Naive thymus-derived CD8-positive, alpha-beta T cell (primary cell): ENCODE measurements around the gene PLEKHA7. TPM values are rescaled to one million over a fixed set of nuclear protein-coding genes. Genes with fewer than 3 reads are reported as not detected.

Experiments used
- ATAC-seq, 2 donors: fragments of 150-1000 bp; cut with Tn5 transposase in 1 of 2; sonication (Bioruptor Pico), chemical (Tn5 transposase) in 1 of 2; 1 replicate in 1 of 2; 2 replicates in 1 of 2; pipeline ENCODE4 v1.10.0; 2021; ENCODE audit warnings: mild to moderate bottlenecking in 2 of 2, moderate library complexity in 2 of 2
- POLR2A ChIA-PET: fragments of 350-600 bp; sonication (Branson Sonifier 250); formaldehyde crosslinking; loops from one replicate; lab custom pipeline; 2021; ENCODE audit warnings: antibody characterized with exemption; lab: Charles Lee
- DNase-seq, 10 donors: peaks; one replicate each; pipeline versions ENCODE4 v3.0.0 to v3.0.0-alpha.2; 2020 to 2022
- H3K27ac Mint-ChIP-seq, 10 donors: one replicate each; pipeline ENCODE4 v1.8.0; 2020 to 2022; ENCODE audit warnings: mild to moderate bottlenecking in 10 of 10, mixed read lengths in 10 of 10, moderate library complexity in 4 of 10, inconsistent platforms in 1 of 10
- H3K27me3 Mint-ChIP-seq, 5 donors: one replicate each; pipeline ENCODE4 v1.8.0; 2021 to 2022; ENCODE audit warnings: mixed read lengths in 5 of 5
- H3K36me3 Mint-ChIP-seq, 3 donors: one replicate each; pipeline ENCODE4 v1.8.0; 2020 to 2022; ENCODE audit warnings: mixed read lengths in 3 of 3, mild to moderate bottlenecking in 2 of 3, inconsistent platforms in 1 of 3
- H3K4me1 Mint-ChIP-seq, 4 donors: one replicate each; pipeline ENCODE4 v1.8.0; 2021 to 2022; ENCODE audit warnings: mixed read lengths in 4 of 4
- H3K4me3 Mint-ChIP-seq, 10 donors: one replicate each; pipeline ENCODE4 v1.8.0; 2020 to 2022; ENCODE audit warnings: mild to moderate bottlenecking in 10 of 10, mixed read lengths in 10 of 10, moderate library complexity in 6 of 10, inconsistent platforms in 1 of 10
- H3K9me3 Mint-ChIP-seq, 9 donors: one replicate each; pipeline ENCODE4 v1.8.0; 2020 to 2022; ENCODE audit warnings: mixed read lengths in 9 of 9, mild to moderate bottlenecking in 3 of 9, inconsistent platforms in 1 of 9, moderate library complexity in 1 of 9
- polyA plus RNA-seq, 3 donors: library from polyadenylated mRNA; unstranded; fragments of 300-500 nt; fragmentation: Illumina TruSeq; gene quantifications; one replicate each; pipeline ENCODE4 v1.2.3, GENCODE V29; 2021
- total RNA-seq, 8 experiments: library from RNA in 2 of 8; stranded (reverse) in 2 of 8; gene quantifications; one replicate each; pipeline ENCODE4 v1.2.3 and lab custom pipeline; 2021 to 2026

Gene PLEKHA7
- total and polyA plus RNA-seq, 5 experiments from 2014 or later, result 0.77 to 0.96 TPM; not detected in 3

- Mint-ChIP-seq H3K4me1 (peaks cover 0 to 6% (median 2%) of the 10 kb centered on the region in 4 donors), H3K9me3 (no peaks in the 10 kb centered on the region), H3K27ac (no peak overlapping the region), H3K27me3 (no peaks in the 10 kb centered on the region), H3K4me3 (no peak overlapping the region), H3K36me3 (no peaks in the 10 kb centered on the region)
- DNase-seq, result no peak
- POLR2A ChIA-PET, result no interaction called here
- no peak for ATAC-seq
Observed at GRCh38 chr11:16942911-16943310, 71.3 kb downstream of the PLEKHA7 start.

- no peak for ATAC-seq
- peaks cover 0 to 6% (median 2%) of the 10 kb centered on the region in 4 donors for H3K4me1 Mint-ChIP-seq
- H3K27me3 Mint-ChIP-seq, result no peaks in the 10 kb centered on the region
Observed at GRCh38 chr11:16942342-16942741, 71.9 kb downstream of the PLEKHA7 start.

GRCh38 chr11:16941935-16942334 lies 72.3 kb downstream of the PLEKHA7 start:
- Mint-ChIP-seq H3K36me3 (no peaks in the 10 kb centered on the region), H3K27ac (no peak overlapping the region), H3K27me3 (no peaks in the 10 kb centered on the region), H3K4me3 (no peak overlapping the region), H3K9me3 (no peaks in the 10 kb centered on the region), H3K4me1 (peaks cover 0 to 6% (median 2%) of the 10 kb centered on the region in 4 donors)
- no peak for ATAC-seq
- no peak for DNase-seq
- POLR2A ChIA-PET, result no interaction called here

More at GRCh38 chr11:16942342-16942741, 71.9 kb downstream of the PLEKHA7 start:
- no peaks in the 10 kb centered on the region for H3K36me3 Mint-ChIP-seq
- no peak overlapping the region for H3K4me3 Mint-ChIP-seq
- H3K9me3 Mint-ChIP-seq, result no peaks in the 10 kb centered on the region
- no peak overlapping the region for H3K27ac Mint-ChIP-seq
- DNase-seq, result no peak
- POLR2A ChIA-PET, result no interaction called here

DNA sequence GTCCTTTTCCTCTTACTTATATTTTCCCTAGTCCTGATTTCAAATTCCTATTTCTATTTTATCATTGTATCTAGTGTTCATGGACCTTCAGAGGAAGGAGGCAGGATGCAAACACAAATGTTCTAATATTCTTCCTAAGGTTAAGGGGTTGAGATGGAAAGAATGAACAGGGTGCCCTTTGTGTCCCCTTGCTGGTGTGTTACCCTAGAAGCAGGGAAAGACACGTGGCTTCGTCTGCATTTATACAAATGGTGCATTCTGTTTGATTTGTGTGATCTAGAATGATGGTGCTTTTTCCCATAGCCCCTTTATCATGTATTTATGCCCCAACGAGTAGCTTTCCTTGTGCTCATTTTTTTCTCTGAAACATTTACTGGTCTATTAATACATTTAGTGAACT lies 76.2 kb downstream of the PLEKHA7 start:
- H3K36me3 Mint-ChIP-seq, result no peaks in the 10 kb centered on the region
- H3K9me3 Mint-ChIP-seq, result no peaks in the 10 kb centered on the region
- H3K4me3 Mint-ChIP-seq, result no peak overlapping the region
- no peak for ATAC-seq
- no peak overlapping the region for H3K27ac Mint-ChIP-seq
- peaks cover 0 to 9% (median 0%) of the 10 kb centered on the region in 5 donors for H3K27me3 Mint-ChIP-seq
- H3K4me1 Mint-ChIP-seq, result no peaks in the 10 kb centered on the region
- no peak for DNase-seq
- POLR2A ChIA-PET, result no interaction called here

DNA sequence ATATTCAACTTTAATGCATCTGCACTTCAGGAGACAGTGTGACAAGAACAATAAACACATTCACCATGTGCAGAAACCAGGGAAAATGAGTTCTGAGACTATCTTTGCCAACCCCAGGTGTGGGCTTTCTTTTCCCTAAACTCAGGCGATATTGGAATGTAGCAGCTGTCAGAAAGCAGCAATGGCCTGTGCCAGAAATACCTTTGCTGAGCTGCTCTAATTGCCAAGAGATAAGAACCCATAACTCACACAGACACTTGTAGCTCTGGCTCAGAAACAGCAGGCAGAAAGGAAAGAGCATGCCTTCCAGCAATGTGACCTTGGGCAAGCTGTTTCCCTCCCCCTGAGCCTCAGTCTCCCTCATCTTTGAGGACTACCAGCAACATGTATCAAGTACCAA lies 77.6 kb downstream of the PLEKHA7 start:
- Mint-ChIP-seq H3K4me3 (no peak overlapping the region), H3K36me3 (no peaks in the 10 kb centered on the region), H3K9me3 (no peaks in the 10 kb centered on the region), H3K27ac (no peak overlapping the region), H3K4me1 (no peaks in the 10 kb centered on the region), H3K27me3 (peaks cover 0 to 11% (median 5%) of the 10 kb centered on the region in 5 donors)
- ATAC-seq, result no peak
- DNase-seq, result no peak
- POLR2A ChIA-PET, result no interaction called here

GRCh38 chr11:16935518-16936302 lies 78.5 kb downstream of the PLEKHA7 start:
- H3K4me1 Mint-ChIP-seq, result no peaks in the 10 kb centered on the region
- DNase-seq (no peak), ATAC-seq (no peak)
- no peaks in the 10 kb centered on the region for H3K9me3 Mint-ChIP-seq
- H3K27me3 Mint-ChIP-seq, result peaks cover 0 to 11% (median 5%) of the 10 kb centered on the region in 5 donors
- no peaks in the 10 kb centered on the region for H3K36me3 Mint-ChIP-seq
- no peak overlapping the region for H3K4me3 Mint-ChIP-seq
- POLR2A ChIA-PET, result no interaction called here
- H3K27ac Mint-ChIP-seq, result no peak overlapping the region

GRCh38 chr11:16933756-16934603 lies 80.2 kb downstream of the PLEKHA7 start:
- Mint-ChIP-seq H3K36me3 (no peaks in the 10 kb centered on the region), H3K4me3 (no peak overlapping the region), H3K27me3 (peaks cover 0 to 11% (median 5%) of the 10 kb centered on the region in 5 donors), H3K9me3 (no peaks in the 10 kb centered on the region), H3K4me1 (no peaks in the 10 kb centered on the region), H3K27ac (no peak overlapping the region)
- no peak for ATAC-seq
- DNase-seq, result no peak
- POLR2A ChIA-PET, result no interaction called here

DNA sequence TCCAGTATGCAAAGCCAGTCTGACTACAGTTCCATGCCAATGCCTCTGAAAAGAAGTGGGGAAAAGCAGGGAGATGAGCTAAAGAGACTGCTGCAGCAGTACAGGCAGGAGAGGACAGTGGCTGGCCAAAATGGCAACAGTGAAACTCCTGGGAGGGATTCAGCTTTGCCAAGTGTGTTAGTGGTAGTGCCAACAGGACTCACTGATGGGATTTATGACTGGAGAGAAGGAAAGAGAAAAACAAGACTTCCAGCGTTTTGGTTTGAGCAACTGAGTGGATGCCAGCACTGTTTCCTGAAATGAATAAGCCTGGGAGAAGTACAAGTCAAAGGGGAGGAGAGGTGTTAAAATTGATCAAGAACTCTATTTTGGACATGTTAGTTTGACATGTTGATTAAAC lies 80.9 kb downstream of the PLEKHA7 start:
- peaks cover 0 to 11% (median 5%) of the 10 kb centered on the region in 5 donors for H3K27me3 Mint-ChIP-seq
- H3K9me3 Mint-ChIP-seq, result no peaks in the 10 kb centered on the region
- no peak overlapping the region for H3K4me3 Mint-ChIP-seq
- H3K27ac Mint-ChIP-seq, result no peak overlapping the region
- no peak for DNase-seq
- POLR2A ChIA-PET, result no interaction called here
- no peak for ATAC-seq
- H3K36me3 Mint-ChIP-seq, result no peaks in the 10 kb centered on the region
- H3K4me1 Mint-ChIP-seq, result no peaks in the 10 kb centered on the region

- no peaks in the 10 kb centered on the region for H3K36me3 Mint-ChIP-seq
- no peak for ATAC-seq
- H3K27me3 Mint-ChIP-seq, result peaks cover 23 to 41% (median 32%) of the 10 kb centered on the region in 5 donors
- DNase-seq, result no peak
- no peak overlapping the region for H3K4me3 Mint-ChIP-seq
- H3K4me1 Mint-ChIP-seq, result peaks cover 4 to 11% (median 9%) of the 10 kb centered on the region in 4 donors
- POLR2A ChIA-PET, result no interaction called here
- H3K27ac Mint-ChIP-seq, result peak overlapping the region in 1 of 10 donors; percentile 53
- H3K9me3 Mint-ChIP-seq, result no peaks in the 10 kb centered on the region
Observed at GRCh38 chr11:16928044-16928443, 86.2 kb downstream of the PLEKHA7 start.

- POLR2A ChIA-PET, result no interaction called here
- Mint-ChIP-seq H3K36me3 (no peaks in the 10 kb centered on the region), H3K4me3 (no peak overlapping the region), H3K4me1 (peaks cover 4 to 11% (median 9%) of the 10 kb centered on the region in 4 donors), H3K27ac (no peak overlapping the region), H3K27me3 (peaks cover 21 to 41% (median 34%) of the 10 kb centered on the region in 5 donors), H3K9me3 (no peaks in the 10 kb centered on the region)
- DNase-seq, result no peak
- no peak for ATAC-seq
Observed at GRCh38 chr11:16926883-16927626, 87.2 kb downstream of the PLEKHA7 start.

- H3K27ac Mint-ChIP-seq, result no peak overlapping the region
- peaks cover 19 to 49% (median 37%) of the 10 kb centered on the region in 5 donors for H3K27me3 Mint-ChIP-seq
Observed at GRCh38 chr11:16925561-16926065, 88.6 kb downstream of the PLEKHA7 start.

DNA sequence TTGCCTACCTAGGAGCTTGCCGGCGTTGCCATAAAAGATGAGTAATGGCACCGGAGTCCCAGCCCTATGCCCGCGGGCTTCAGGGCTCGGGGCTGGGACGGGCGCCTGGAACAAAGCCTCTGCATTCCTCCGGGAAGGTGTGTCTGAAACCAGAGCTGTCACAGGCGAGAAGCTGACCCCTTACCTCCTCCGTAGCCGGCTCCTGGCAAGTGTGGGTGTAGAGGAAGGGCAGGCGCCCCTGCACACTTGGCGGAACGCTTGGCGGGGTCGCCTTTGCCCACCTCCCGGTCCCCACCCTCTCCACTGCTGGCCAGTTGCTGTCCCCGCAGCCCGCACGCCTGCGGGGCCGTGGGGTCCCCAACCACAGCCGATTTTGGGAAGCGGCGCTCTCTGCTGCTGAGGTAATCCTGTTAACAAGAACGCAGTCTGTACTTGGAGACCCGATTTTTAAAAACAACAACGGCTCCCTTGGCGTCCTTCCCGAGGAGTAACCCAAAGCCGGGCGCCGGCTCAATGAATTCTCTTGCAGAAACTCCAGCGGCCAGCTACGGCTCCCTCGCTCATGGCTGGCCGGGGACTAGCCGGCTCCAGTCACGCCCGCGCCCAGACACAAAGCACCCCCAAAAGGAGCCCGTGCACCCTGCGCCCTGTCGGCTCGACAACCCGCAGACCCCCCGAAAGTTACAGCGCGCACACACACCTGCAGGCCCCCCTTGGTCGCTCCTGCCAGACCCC lies 89.2 kb downstream of the PLEKHA7 start:
- H3K27me3 Mint-ChIP-seq, result peaks cover 19 to 54% (median 37%) of the 10 kb centered on the region in 5 donors
- H3K4me3 Mint-ChIP-seq, result peak overlapping the region in 2 of 10 donors; percentile 7 to 15
- no peaks in the 10 kb centered on the region for H3K36me3 Mint-ChIP-seq
- no peaks in the 10 kb centered on the region for H3K9me3 Mint-ChIP-seq
- no peak for DNase-seq
- POLR2A ChIA-PET, result no interaction called here
- no peak for ATAC-seq
- H3K4me1 Mint-ChIP-seq, result peaks cover 4 to 11% (median 9%) of the 10 kb centered on the region in 4 donors
- no peak overlapping the region for H3K27ac Mint-ChIP-seq

More at GRCh38 chr11:16925561-16926065, 88.6 kb downstream of the PLEKHA7 start:
- no peak for ATAC-seq
- POLR2A ChIA-PET, result no interaction called here
- Mint-ChIP-seq H3K36me3 (no peaks in the 10 kb centered on the region), H3K9me3 (no peaks in the 10 kb centered on the region), H3K4me1 (peaks cover 4 to 11% (median 9%) of the 10 kb centered on the region in 4 donors), H3K4me3 (peak overlapping the region in 3 of 10 donors; percentile 8 to 64 (median 36))
- no peak for DNase-seq
